Right lobe of liver (tissue), 4 donors: ENCODE data around the gene LRWD1.
"Not testable (repeated sequence)": the region's sequence is repeated elsewhere in the genome, so short reads cannot be mapped to it uniquely, and the experiment has no call there.

ENCODE experiments used
- POLR2A ChIP-seq: fragments of 450-650 bp; IDR thresholded peaks from one replicate; pipeline ENCODE4 v1.6.1; 2017; ENCODE audit warnings: antibody characterized with exemption, mild to moderate bottlenecking
- TF ChIP-seq, protein P1 (sequence below), 4 donors: fragments of 200-600 bp in 3 of 4; fragments of 450-650 bp in 1 of 4; IDR thresholded peaks; one replicate each; pipeline versions ENCODE4 v1.5.1 to v1.8.0; 2016 to 2022; ENCODE audit warnings: antibody characterized with exemption in 4 of 4, mild to moderate bottlenecking in 2 of 4
- donor health status: DM: no; HTN: no; CAD: no.
- donor health status: DM: no; HTN: no; CAD: no.
- donor health status: DM: no; HTN: yes; CAD: no.

DNA sequence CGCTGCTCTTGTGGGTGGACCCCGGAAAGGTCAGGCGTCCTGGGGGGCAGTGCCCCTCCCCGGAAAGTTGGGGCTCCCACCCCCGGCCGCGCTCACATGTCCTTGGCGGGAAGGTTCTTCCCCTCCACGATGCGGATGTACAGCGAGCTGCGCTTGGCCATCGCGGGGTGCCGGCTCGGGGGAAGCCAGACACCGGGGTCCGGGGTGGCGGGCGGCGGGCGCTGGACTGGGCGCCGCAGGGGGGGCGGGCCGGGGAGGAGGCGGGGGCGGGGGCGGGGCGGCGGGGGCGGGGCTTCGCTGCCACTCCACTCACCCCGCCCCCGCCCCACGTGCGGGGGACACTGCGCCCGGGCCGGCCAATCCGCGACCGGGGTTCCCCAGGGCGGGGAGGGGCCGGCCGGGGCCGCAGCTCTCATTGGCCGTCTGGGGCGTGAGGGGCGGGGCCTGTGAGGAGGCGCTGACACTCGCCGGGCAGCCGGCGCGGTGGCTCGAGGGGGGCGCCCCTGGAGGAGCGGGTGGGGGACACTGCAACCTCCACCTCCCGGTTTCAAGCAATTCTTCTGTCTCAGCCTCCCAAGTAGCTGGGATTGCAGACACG, 52.9 kb downstream of the LRWD1 start, which contains the start of gene RASA4B:
- TF ChIP-seq, protein P1, sequence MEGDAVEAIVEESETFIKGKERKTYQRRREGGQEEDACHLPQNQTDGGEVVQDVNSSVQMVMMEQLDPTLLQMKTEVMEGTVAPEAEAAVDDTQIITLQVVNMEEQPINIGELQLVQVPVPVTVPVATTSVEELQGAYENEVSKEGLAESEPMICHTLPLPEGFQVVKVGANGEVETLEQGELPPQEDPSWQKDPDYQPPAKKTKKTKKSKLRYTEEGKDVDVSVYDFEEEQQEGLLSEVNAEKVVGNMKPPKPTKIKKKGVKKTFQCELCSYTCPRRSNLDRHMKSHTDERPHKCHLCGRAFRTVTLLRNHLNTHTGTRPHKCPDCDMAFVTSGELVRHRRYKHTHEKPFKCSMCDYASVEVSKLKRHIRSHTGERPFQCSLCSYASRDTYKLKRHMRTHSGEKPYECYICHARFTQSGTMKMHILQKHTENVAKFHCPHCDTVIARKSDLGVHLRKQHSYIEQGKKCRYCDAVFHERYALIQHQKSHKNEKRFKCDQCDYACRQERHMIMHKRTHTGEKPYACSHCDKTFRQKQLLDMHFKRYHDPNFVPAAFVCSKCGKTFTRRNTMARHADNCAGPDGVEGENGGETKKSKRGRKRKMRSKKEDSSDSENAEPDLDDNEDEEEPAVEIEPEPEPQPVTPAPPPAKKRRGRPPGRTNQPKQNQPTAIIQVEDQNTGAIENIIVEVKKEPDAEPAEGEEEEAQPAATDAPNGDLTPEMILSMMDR (IDR thresholded peaks at IDR 0.05) = not testable (repeated sequence)
- TF ChIP-seq POLR2A = not testable (repeated sequence)
